ENCODE results near the gene ADIPOR1. TPM values are rescaled to one million over a fixed set of nuclear protein-coding genes. Genes with fewer than 3 reads are reported as not detected.
A peak's percentile ranks its signal among the peaks of the same experiment; 100 is the strongest.

The ADIPOR1 gene
- total RNA-seq, 1 donor from 2014 or later, result 72.3 TPM

GRCh38 chr1:202965422-202965821 lies 7.3 kb upstream of the ADIPOR1 start:
- Mint-ChIP-seq H3K27ac (ENCODE audit: unreplicated experiment) (no peak overlapping the region), H3K4me3 (ENCODE audit: unreplicated experiment) (no peak overlapping the region), H3K9me3 (ENCODE audit: unreplicated experiment) (no peaks in the 10 kb centered on the region), H3K27me3 (ENCODE audit: unreplicated experiment) (peaks cover under 1% of the 10 kb centered on the region), H3K4me1 (ENCODE audit: unreplicated experiment) (peaks cover 23% of the 10 kb centered on the region), H3K36me3 (ENCODE audit: unreplicated experiment) (peaks cover 5% of the 10 kb centered on the region)
- no peak for TF ChIP-seq CTCF (IDR thresholded peaks at IDR 0.05)
- DNase-seq (ENCODE audit: extremely low spot score, unreplicated experiment), result no peak

GRCh38 chr1:202964791-202965410 lies 6.8 kb upstream of the ADIPOR1 start:
- no peaks in the 10 kb centered on the region for H3K27me3 Mint-ChIP-seq (ENCODE audit: unreplicated experiment)
- no peak for TF ChIP-seq CTCF (IDR thresholded peaks at IDR 0.05)
- no peak overlapping the region for H3K4me3 Mint-ChIP-seq (ENCODE audit: unreplicated experiment)
- peaks cover 5% of the 10 kb centered on the region for H3K36me3 Mint-ChIP-seq (ENCODE audit: unreplicated experiment)
- DNase-seq (ENCODE audit: extremely low spot score, unreplicated experiment), result no peak
- peaks cover 23% of the 10 kb centered on the region for H3K4me1 Mint-ChIP-seq (ENCODE audit: unreplicated experiment)
- no peaks in the 10 kb centered on the region for H3K9me3 Mint-ChIP-seq (ENCODE audit: unreplicated experiment)
- no peak overlapping the region for H3K27ac Mint-ChIP-seq (ENCODE audit: unreplicated experiment)

GRCh38 chr1:202961220-202961880 lies 3.2 kb upstream of the ADIPOR1 start:
- Mint-ChIP-seq H3K4me3 (ENCODE audit: unreplicated experiment) (no peak overlapping the region), H3K9me3 (ENCODE audit: unreplicated experiment) (no peaks in the 10 kb centered on the region), H3K27ac (ENCODE audit: unreplicated experiment) (no peak overlapping the region), H3K4me1 (ENCODE audit: unreplicated experiment) (peaks cover 28% of the 10 kb centered on the region), H3K36me3 (ENCODE audit: unreplicated experiment) (peaks cover 5% of the 10 kb centered on the region), H3K27me3 (ENCODE audit: unreplicated experiment) (no peaks in the 10 kb centered on the region)
- TF ChIP-seq CTCF (IDR thresholded peaks at IDR 0.05), result no peak
- DNase-seq (ENCODE audit: extremely low spot score, unreplicated experiment), result no peak

- Mint-ChIP-seq H3K36me3 (ENCODE audit: unreplicated experiment) (peaks cover 2% of the 10 kb centered on the region), H3K4me3 (ENCODE audit: unreplicated experiment) (peak overlapping the region; percentile 84), H3K27ac (ENCODE audit: unreplicated experiment) (no peak overlapping the region), H3K4me1 (ENCODE audit: unreplicated experiment) (peaks cover 22% of the 10 kb centered on the region), H3K9me3 (ENCODE audit: unreplicated experiment) (no peaks in the 10 kb centered on the region), H3K27me3 (ENCODE audit: unreplicated experiment) (no peaks in the 10 kb centered on the region)
- TF ChIP-seq CTCF (IDR thresholded peaks at IDR 0.05), result no peak
- no peak for DNase-seq (ENCODE audit: extremely low spot score, unreplicated experiment)
These were observed 1.1 kb upstream of the ADIPOR1 start for GRCh38 chr1:202959276-202959620.

- Mint-ChIP-seq H3K36me3 (ENCODE audit: unreplicated experiment) (no peaks in the 10 kb centered on the region), H3K9me3 (ENCODE audit: unreplicated experiment) (no peaks in the 10 kb centered on the region), H3K27me3 (ENCODE audit: unreplicated experiment) (no peaks in the 10 kb centered on the region), H3K4me1 (ENCODE audit: unreplicated experiment) (peaks cover 22% of the 10 kb centered on the region), H3K27ac (ENCODE audit: unreplicated experiment) (peak overlapping the region; percentile 55), H3K4me3 (ENCODE audit: unreplicated experiment) (peak overlapping the region; percentile 84)
- DNase-seq (ENCODE audit: extremely low spot score, unreplicated experiment), result no peak
- TF ChIP-seq CTCF (IDR thresholded peaks at IDR 0.05), result no peak
These were observed 598 bp upstream of the ADIPOR1 start for GRCh38 chr1:202958544-202959275.

Measured in osteocyte (in vitro differentiated cells).